GM12892 (cell line): ENCODE data around the gene DBX2.

Experiments used
- POLR2A ChIP-seq: IDR thresholded peaks from 2 replicates; pipeline ENCODE4 v1.6.1; 2011; ENCODE audit warnings: low read depth, low read length, control low read depth
- POLR2AphosphoS5 ChIP-seq: IDR thresholded peaks from 2 replicates; pipeline ENCODE4 v1.6.1; 2011; ENCODE audit warnings: low read depth, low read length, control low read depth

DNA sequence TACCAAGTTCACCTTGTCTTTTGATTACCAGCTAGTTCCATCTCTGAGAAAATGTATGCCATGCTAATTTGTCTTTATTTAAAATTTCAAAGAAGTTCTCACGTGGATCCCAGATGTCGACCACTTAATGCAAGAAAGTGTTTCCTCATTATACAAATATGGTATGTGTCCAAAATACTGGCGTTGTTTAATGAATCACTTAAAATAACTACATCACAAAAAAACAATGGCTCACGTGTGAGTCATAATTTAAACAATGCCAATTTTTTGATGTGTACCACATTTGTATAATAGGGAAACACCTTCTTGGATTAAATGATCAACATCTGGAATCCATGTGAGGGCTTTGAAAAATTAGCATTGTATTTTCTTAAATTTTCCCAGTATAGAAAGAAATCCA, 40.8 kb downstream of the DBX2 start:
- TF ChIP-seq POLR2A (no peak), POLR2AphosphoS5 (no peak)
